NCI-H1092 (cell line): ENCODE measurements around the gene MDH1B.

Source experiments
- DNase-seq: peaks from one replicate; lab custom pipeline; 2025; lab: John Stamatoyannopoulos, UW

The MDH1B gene

GRCh38 chr2:206693399-206694137, 71.6 kb downstream of the MDH1B start:
- peak; percentile 18 for DNase-seq

GRCh38 chr2:206692971-206693370, 72.2 kb downstream of the MDH1B start:
- DNase-seq = no peak

GRCh38 chr2:206688990-206689389, 76.1 kb downstream of the MDH1B start:
- DNase-seq = no peak

- DNase-seq = no peak
These were observed 76.7 kb downstream of the MDH1B start for GRCh38 chr2:206688453-206688852.
